Tibial nerve (tissue), 3 donors: ENCODE data around the gene PYGL.

ENCODE experiments used
- CTCF ChIP-seq, 5 experiments: fragments of 200-600 bp in 3 of 5; fragments of 450-650 bp in 2 of 5; sonication (generic) in 3 of 5; IDR thresholded peaks; one replicate each; pipeline ENCODE4 v1.5.1; 2016 to 2019; ENCODE audit warnings: antibody characterized with exemption in 5 of 5, mild to moderate bottlenecking in 3 of 5, moderate library complexity in 2 of 5
- POLR2A ChIP-seq, 2 donors: fragments of 450-650 bp; IDR thresholded peaks; one replicate each; pipeline ENCODE4 v1.6.1; 2017; ENCODE audit warnings: antibody characterized with exemption in 2 of 2, mild to moderate bottlenecking in 2 of 2, moderate library complexity in 2 of 2

GRCh38 chr14:50883827-50884197, 60.5 kb downstream of the PYGL start:
- TF ChIP-seq CTCF (IDR thresholded peaks at IDR 0.05): no peak
- TF ChIP-seq POLR2A (IDR thresholded peaks at IDR 0.05): no peak
